ENCODE data around the gene DCAF7.

DNA sequence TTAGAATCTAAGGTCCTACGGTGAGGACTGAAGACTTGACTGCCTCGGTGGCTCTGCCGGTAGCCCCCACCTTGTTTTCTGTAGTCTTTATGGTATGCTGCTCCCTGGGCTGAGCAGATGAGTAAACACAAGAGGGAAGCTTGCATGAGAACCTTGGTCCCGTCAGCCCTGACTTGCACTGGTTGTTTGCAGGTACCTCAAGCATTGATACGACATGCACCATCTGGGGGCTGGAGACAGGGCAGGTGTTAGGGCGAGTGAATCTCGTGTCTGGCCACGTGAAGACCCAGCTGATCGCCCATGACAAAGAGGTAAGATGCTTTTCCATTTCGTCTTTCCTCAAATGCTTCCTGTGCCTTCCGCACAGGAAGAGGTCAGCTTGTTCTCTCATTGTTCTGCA lies 29.4 kb downstream of the DCAF7 start:
- TF ChIP-seq, protein P1, sequence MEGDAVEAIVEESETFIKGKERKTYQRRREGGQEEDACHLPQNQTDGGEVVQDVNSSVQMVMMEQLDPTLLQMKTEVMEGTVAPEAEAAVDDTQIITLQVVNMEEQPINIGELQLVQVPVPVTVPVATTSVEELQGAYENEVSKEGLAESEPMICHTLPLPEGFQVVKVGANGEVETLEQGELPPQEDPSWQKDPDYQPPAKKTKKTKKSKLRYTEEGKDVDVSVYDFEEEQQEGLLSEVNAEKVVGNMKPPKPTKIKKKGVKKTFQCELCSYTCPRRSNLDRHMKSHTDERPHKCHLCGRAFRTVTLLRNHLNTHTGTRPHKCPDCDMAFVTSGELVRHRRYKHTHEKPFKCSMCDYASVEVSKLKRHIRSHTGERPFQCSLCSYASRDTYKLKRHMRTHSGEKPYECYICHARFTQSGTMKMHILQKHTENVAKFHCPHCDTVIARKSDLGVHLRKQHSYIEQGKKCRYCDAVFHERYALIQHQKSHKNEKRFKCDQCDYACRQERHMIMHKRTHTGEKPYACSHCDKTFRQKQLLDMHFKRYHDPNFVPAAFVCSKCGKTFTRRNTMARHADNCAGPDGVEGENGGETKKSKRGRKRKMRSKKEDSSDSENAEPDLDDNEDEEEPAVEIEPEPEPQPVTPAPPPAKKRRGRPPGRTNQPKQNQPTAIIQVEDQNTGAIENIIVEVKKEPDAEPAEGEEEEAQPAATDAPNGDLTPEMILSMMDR (IDR thresholded peaks at IDR 0.05): no peak
- no peak for TF ChIP-seq EP300 (IDR thresholded peaks at IDR 0.05; ENCODE audit: low read depth)

All from transverse colon (tissue), 3 donors.